HepG2 (cell line): ENCODE measurements around the gene BCL2L2. TPM values are rescaled to one million over a fixed set of nuclear protein-coding genes. Genes with fewer than 3 reads are reported as not detected.

Source experiments
- AGO2 ChIP-seq: fragments of 200-400 bp; formaldehyde crosslinking; optimal IDR thresholded peaks from 2 replicates; pipeline ENCODE3; 2017; ENCODE audit warnings: mild to moderate bottlenecking, low read depth, low read length, moderate library complexity
- ARNT ChIP-seq: fragments of 450-650 bp; IDR thresholded peaks from 2 replicates; pipeline ENCODE4 v1.6.1; 2017
- CHCHD3 ChIP-seq: sonication (generic); formaldehyde crosslinking; IDR thresholded peaks from 2 replicates; pipeline ENCODE4 v1.8.0; 2022; ENCODE audit warnings: mild to moderate bottlenecking, missing genetic modification reagents, moderate library complexity
- CREB1 ChIP-seq, 2 experiments: fragments of 450-650 bp in 1 of 2; IDR thresholded peaks; 2 replicates each; pipeline ENCODE4 v1.6.1; 2016 to 2017; ENCODE audit warnings: control low read depth in 1 of 2, mild to moderate bottlenecking in 1 of 2, missing compliant biosample characterization in 1 of 2, missing genetic modification characterization in 1 of 2
- FOXA1 ChIP-seq, 2 experiments: fragments of 450-650 bp in 1 of 2; sonication (generic) in 1 of 2; formaldehyde crosslinking in 1 of 2; IDR thresholded peaks; 2 replicates each; pipeline versions ENCODE4 v1.4.0 to v1.6.1; 2016 to 2020; ENCODE audit warnings: missing genetic modification reagents in 1 of 2
- HES4 ChIP-seq: sonication (generic); formaldehyde crosslinking; IDR thresholded peaks from 2 replicates; pipeline ENCODE4 v1.9.0; 2021; ENCODE audit warnings: mild to moderate bottlenecking, missing genetic modification reagents, borderline replicate concordance
- ISX ChIP-seq: sonication (generic); formaldehyde crosslinking; conservative IDR thresholded peaks from 2 replicates; pipeline ENCODE4 v1.5.0; 2020; ENCODE audit warnings: missing genetic modification reagents
- KAT8 ChIP-seq: IDR thresholded peaks from 2 replicates; pipeline ENCODE4 v1.6.1; 2016; ENCODE audit warnings: missing genetic modification reagents, missing compliant biosample characterization
- KLF13 ChIP-seq: sonication (generic); formaldehyde crosslinking; IDR thresholded peaks from 2 replicates; pipeline ENCODE4 v1.4.0; 2020; ENCODE audit warnings: mild to moderate bottlenecking, missing genetic modification reagents
- NR2F2 ChIP-seq: IDR thresholded peaks from 2 replicates; pipeline ENCODE4 v1.6.1; 2012; ENCODE audit warnings: low read depth, inconsistent platforms, borderline replicate concordance
- POLR2AphosphoS2 ChIP-seq: IDR thresholded peaks from 2 replicates; pipeline ENCODE4 v1.6.1; 2011; ENCODE audit warnings: low read depth, low read length, improper control_type of control experiment
- SAP130 ChIP-seq: IDR thresholded peaks from 2 replicates; pipeline ENCODE4 v1.6.1; 2016; ENCODE audit warnings: low read depth
- SP2 ChIP-seq: sonication (generic); formaldehyde crosslinking; IDR thresholded peaks from 2 replicates; pipeline ENCODE4 v1.5.1; 2020; ENCODE audit warnings: mild to moderate bottlenecking, missing genetic modification reagents
- SP5 ChIP-seq: IDR thresholded peaks from 2 replicates; pipeline ENCODE4 v1.6.1; 2016; ENCODE audit warnings: low read depth, borderline replicate concordance
- ZBTB7A ChIP-seq: sonication (generic); formaldehyde crosslinking; IDR thresholded peaks from 2 replicates; pipeline ENCODE4 v1.8.0; 2022; ENCODE audit warnings: mild to moderate bottlenecking, missing genetic modification reagents
- ZMYM2 ChIP-seq: sonication (generic); formaldehyde crosslinking; IDR thresholded peaks from 2 replicates; pipeline ENCODE4 v1.8.0; 2022; ENCODE audit warnings: mild to moderate bottlenecking, missing genetic modification reagents
- ZNF549 ChIP-seq: sonication (generic); formaldehyde crosslinking; IDR thresholded peaks from 2 replicates; pipeline ENCODE4 v1.5.0; 2020; ENCODE audit warnings: missing genetic modification reagents
- ZNF674 ChIP-seq: sonication (generic); formaldehyde crosslinking; IDR thresholded peaks from 2 replicates; pipeline ENCODE4 v1.5.0; 2020; ENCODE audit warnings: low read depth, mild to moderate bottlenecking, missing genetic modification reagents
- ZNF776 ChIP-seq: sonication (generic); formaldehyde crosslinking; IDR thresholded peaks from 2 replicates; pipeline ENCODE4 v1.4.0; 2020; ENCODE audit warnings: mild to moderate bottlenecking, missing genetic modification reagents
- ZNF879 ChIP-seq: sonication (generic); formaldehyde crosslinking; IDR thresholded peaks from 2 replicates; pipeline ENCODE4 v1.8.1; 2023; ENCODE audit warnings: missing genetic modification reagents
- ZSCAN22 ChIP-seq: sonication (generic); formaldehyde crosslinking; IDR thresholded peaks from 2 replicates; pipeline ENCODE4 v1.4.0; 2020; ENCODE audit warnings: mild to moderate bottlenecking, missing genetic modification reagents
- ZSCAN9 ChIP-seq: IDR thresholded peaks from 2 replicates; pipeline ENCODE4 v1.6.1; 2016; ENCODE audit warnings: borderline replicate concordance
- polyA plus RNA-seq, 8 experiments: library from polyadenylated mRNA; depleted of rRNA in 3 of 8; stranded (reverse) in 7 of 8; unstranded in 1 of 8; fragments of >200 nt; fragmentation: Illumina TruSeq in 4 of 8; extraction: Trizol in 4 of 8; gene quantifications; 2 replicates each; pipeline versions ENCODE4 v1.2.1 to v1.2.3, GENCODE V29; 2011 to 2016; ENCODE audit warnings: low read depth in 4 of 8, missing spikeins in 1 of 8, mixed read lengths in 1 of 8; ENCODE audit not compliant: insufficient read depth in 1 of 8
- total RNA-seq, 5 experiments: library from RNA; depleted of rRNA; stranded (reverse); fragments of >200 nt; fragmentation: Illumina TruSeq; extraction: Trizol; gene quantifications; 2 replicates each; pipeline ENCODE4 v1.2.3, GENCODE V29; 2016; ENCODE audit warnings: low read depth in 1 of 5
- TF ChIP-seq, protein P1 (sequence below): sonication (generic); formaldehyde crosslinking; IDR thresholded peaks from 2 replicates; pipeline ENCODE4 v1.4.0; 2020; ENCODE audit warnings: missing genetic modification reagents
- TF ChIP-seq, protein P2 (sequence below): sonication (generic); formaldehyde crosslinking; IDR thresholded peaks from 2 replicates; pipeline ENCODE4 v1.5.1; 2020; ENCODE audit warnings: missing genetic modification reagents, mild to moderate bottlenecking, borderline replicate concordance
- TF ChIP-seq, protein P3 (sequence below): sonication (generic); formaldehyde crosslinking; conservative IDR thresholded peaks from 2 replicates; pipeline ENCODE4 v1.8.1; 2023; ENCODE audit warnings: missing genetic modification reagents
- TF ChIP-seq, protein P4 (sequence below), 2 experiments: sonication (generic) in 1 of 2; formaldehyde crosslinking in 1 of 2; IDR thresholded peaks; 2 replicates each; pipeline versions ENCODE4 v1.5.1 to v1.6.1; 2011 to 2020; ENCODE audit warnings: borderline replicate concordance in 1 of 2, low read depth in 1 of 2, low read length in 1 of 2, mild to moderate bottlenecking in 1 of 2, missing genetic modification reagents in 1 of 2, moderate library complexity in 1 of 2

The BCL2L2 gene
- total and polyA plus RNA-seq, 2 of the 13 experiments (the other 11 are each of a cell fraction or from before 2014, with no cell fraction given): 28.1 to 49.8 TPM

DNA sequence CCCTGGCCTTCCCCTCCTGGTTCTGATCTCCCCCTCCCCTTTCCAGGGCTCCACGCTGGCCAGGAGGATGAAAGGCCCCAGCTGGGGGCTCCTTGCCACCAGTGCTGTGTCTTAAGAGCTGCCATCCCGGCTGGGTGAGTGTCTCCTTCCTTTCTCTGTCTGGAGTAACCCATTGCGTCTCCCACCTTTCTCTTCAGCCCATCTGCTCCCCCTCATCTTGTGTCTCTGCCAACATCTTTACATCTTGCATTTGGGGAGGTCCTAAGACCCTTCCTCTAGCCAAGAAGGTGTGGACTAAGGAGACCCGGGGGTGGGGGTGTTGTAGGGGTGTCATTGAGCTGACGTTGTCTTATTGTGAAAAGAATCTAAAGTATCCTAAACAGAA lies 505 bp downstream of the BCL2L2 start (continued):
- TF ChIP-seq HES4 (CRISPR knock-in tag) (no peak), POLR2AphosphoS2 (no peak), ZNF549 (CRISPR knock-in tag) (no peak), ARNT (no peak), AGO2 (peak; percentile 59), KAT8 (CRISPR knock-in tag) (no peak), NR2F2 (no peak), SP2 (CRISPR knock-in tag) (no peak), KLF13 (CRISPR knock-in tag) (0 out of 2 replicates have a peak, but pooled peaks have one; percentile 2), SP5 (CRISPR knock-in tag) (no peak), FOXA1 (IDR thresholded peaks at IDR 0.05) (no peak), FOXA1 (CRISPR knock-in tag; IDR thresholded peaks at IDR 0.05) (no peak), CREB1 (IDR thresholded peaks at IDR 0.05) (no peak), CREB1 (CRISPR knock-in tag; IDR thresholded peaks at IDR 0.05) (no peak), CHCHD3 (CRISPR knock-in tag) (no peak; the same call in 1 of the 2 replicates), ZSCAN22 (CRISPR knock-in tag) (0 out of 2 replicates have a peak, but pooled peaks have one; percentile 11), ZMYM2 (CRISPR knock-in tag) (no peak), ZBTB7A (no peak), ZSCAN9 (CRISPR knock-in tag) (no peak), ISX (CRISPR knock-in tag) (no peak), ZNF674 (CRISPR knock-in tag) (no peak), ZNF879 (CRISPR knock-in tag) (peak; percentile 74; the same call in 1 of the 2 replicates), ZNF776 (no peak), SAP130 (CRISPR knock-in tag) (no peak)
- TF ChIP-seq, protein P1, sequence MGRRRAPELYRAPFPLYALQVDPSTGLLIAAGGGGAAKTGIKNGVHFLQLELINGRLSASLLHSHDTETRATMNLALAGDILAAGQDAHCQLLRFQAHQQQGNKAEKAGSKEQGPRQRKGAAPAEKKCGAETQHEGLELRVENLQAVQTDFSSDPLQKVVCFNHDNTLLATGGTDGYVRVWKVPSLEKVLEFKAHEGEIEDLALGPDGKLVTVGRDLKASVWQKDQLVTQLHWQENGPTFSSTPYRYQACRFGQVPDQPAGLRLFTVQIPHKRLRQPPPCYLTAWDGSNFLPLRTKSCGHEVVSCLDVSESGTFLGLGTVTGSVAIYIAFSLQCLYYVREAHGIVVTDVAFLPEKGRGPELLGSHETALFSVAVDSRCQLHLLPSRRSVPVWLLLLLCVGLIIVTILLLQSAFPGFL: no peak
- TF ChIP-seq, protein P2, sequence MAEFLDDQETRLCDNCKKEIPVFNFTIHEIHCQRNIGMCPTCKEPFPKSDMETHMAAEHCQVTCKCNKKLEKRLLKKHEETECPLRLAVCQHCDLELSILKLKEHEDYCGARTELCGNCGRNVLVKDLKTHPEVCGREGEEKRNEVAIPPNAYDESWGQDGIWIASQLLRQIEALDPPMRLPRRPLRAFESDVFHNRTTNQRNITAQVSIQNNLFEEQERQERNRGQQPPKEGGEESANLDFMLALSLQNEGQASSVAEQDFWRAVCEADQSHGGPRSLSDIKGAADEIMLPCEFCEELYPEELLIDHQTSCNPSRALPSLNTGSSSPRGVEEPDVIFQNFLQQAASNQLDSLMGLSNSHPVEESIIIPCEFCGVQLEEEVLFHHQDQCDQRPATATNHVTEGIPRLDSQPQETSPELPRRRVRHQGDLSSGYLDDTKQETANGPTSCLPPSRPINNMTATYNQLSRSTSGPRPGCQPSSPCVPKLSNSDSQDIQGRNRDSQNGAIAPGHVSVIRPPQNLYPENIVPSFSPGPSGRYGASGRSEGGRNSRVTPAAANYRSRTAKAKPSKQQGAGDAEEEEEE (CRISPR knock-in tag): peak; percentile 29; the same call in 1 of the 2 replicates
- TF ChIP-seq, protein P3, sequence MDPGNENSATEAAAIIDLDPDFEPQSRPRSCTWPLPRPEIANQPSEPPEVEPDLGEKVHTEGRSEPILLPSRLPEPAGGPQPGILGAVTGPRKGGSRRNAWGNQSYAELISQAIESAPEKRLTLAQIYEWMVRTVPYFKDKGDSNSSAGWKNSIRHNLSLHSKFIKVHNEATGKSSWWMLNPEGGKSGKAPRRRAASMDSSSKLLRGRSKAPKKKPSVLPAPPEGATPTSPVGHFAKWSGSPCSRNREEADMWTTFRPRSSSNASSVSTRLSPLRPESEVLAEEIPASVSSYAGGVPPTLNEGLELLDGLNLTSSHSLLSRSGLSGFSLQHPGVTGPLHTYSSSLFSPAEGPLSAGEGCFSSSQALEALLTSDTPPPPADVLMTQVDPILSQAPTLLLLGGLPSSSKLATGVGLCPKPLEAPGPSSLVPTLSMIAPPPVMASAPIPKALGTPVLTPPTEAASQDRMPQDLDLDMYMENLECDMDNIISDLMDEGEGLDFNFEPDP (CRISPR knock-in tag): no peak
- TF ChIP-seq, protein P4, sequence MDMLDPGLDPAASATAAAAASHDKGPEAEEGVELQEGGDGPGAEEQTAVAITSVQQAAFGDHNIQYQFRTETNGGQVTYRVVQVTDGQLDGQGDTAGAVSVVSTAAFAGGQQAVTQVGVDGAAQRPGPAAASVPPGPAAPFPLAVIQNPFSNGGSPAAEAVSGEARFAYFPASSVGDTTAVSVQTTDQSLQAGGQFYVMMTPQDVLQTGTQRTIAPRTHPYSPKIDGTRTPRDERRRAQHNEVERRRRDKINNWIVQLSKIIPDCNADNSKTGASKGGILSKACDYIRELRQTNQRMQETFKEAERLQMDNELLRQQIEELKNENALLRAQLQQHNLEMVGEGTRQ (IDR thresholded peaks at IDR 0.05; ENCODE audit: low read depth, low read length): 0 out of 2 replicates have a peak, but pooled peaks have one; percentile 8
- TF ChIP-seq, protein P4 (CRISPR knock-in tag; IDR thresholded peaks at IDR 0.05; ENCODE audit: borderline replicate concordance): 0 out of 2 replicates have a peak, but pooled peaks have one; percentile 45
